ENCODE results near the gene GPR32.

The GPR32 gene

GRCh38 chr19:50784710-50785109 is 14.4 kb downstream of the GPR32 start:
- Mint-ChIP-seq H3K36me3 (ENCODE audit: low read depth) (no peaks in the 10 kb centered on the region), H3K27ac (no peak overlapping the region), H3K27me3 (ENCODE audit: low read depth) (peaks cover 9% of the 10 kb centered on the region), H3K4me1 (ENCODE audit: low read depth) (peaks cover 6% of the 10 kb centered on the region), H3K9me3 (no peaks in the 10 kb centered on the region), H3K4me3 (no peak overlapping the region)

GRCh38 chr19:50785329-50785728 is 15.1 kb downstream of the GPR32 start:
- peaks cover 3% of the 10 kb centered on the region for H3K27me3 Mint-ChIP-seq (ENCODE audit: low read depth)
- H3K4me1 Mint-ChIP-seq (ENCODE audit: low read depth): peaks cover 6% of the 10 kb centered on the region
- no peak overlapping the region for H3K4me3 Mint-ChIP-seq
- no peaks in the 10 kb centered on the region for H3K9me3 Mint-ChIP-seq
- H3K27ac Mint-ChIP-seq: no peak overlapping the region
- no peaks in the 10 kb centered on the region for H3K36me3 Mint-ChIP-seq (ENCODE audit: low read depth)

- H3K9me3 Mint-ChIP-seq: no peaks in the 10 kb centered on the region
- no peak within 1 kb of the TSS for H3K27ac Mint-ChIP-seq
- peaks cover 4% of the 10 kb centered on the region for H3K4me1 Mint-ChIP-seq (ENCODE audit: low read depth)
- H3K4me3 Mint-ChIP-seq: no peak within 1 kb of the TSS
- no peaks in the 10 kb centered on the region for H3K27me3 Mint-ChIP-seq (ENCODE audit: low read depth)
- no peaks in the 10 kb centered on the region for H3K36me3 Mint-ChIP-seq (ENCODE audit: low read depth)
Measured at GRCh38 chr19:50790396-50790795, 20.1 kb downstream of the GPR32 start, which contains the start of gene ACP4. TSS of gene ACP4 (plus strand) at chr19:50790415. CDS start at chr19:50790415, 0 bp downstream.

- H3K27ac Mint-ChIP-seq: no peak overlapping the region
- no peak overlapping the region for H3K4me3 Mint-ChIP-seq
- H3K27me3 Mint-ChIP-seq (ENCODE audit: low read depth): no peaks in the 10 kb centered on the region
- no peaks in the 10 kb centered on the region for H3K9me3 Mint-ChIP-seq
- no peaks in the 10 kb centered on the region for H3K36me3 Mint-ChIP-seq (ENCODE audit: low read depth)
- peaks cover 4% of the 10 kb centered on the region for H3K4me1 Mint-ChIP-seq (ENCODE audit: low read depth)
Measured at GRCh38 chr19:50790922-50791467, 20.7 kb downstream of the GPR32 start.

GRCh38 chr19:50791594-50792271 is 21.5 kb downstream of the GPR32 start:
- H3K9me3 Mint-ChIP-seq: no peaks in the 10 kb centered on the region
- H3K4me3 Mint-ChIP-seq: no peak overlapping the region
- no peaks in the 10 kb centered on the region for H3K27me3 Mint-ChIP-seq (ENCODE audit: low read depth)
- H3K27ac Mint-ChIP-seq: no peak overlapping the region
- peaks cover 4% of the 10 kb centered on the region for H3K4me1 Mint-ChIP-seq (ENCODE audit: low read depth)
- H3K36me3 Mint-ChIP-seq (ENCODE audit: low read depth): no peaks in the 10 kb centered on the region

GRCh38 chr19:50792272-50793250 is 22.3 kb downstream of the GPR32 start:
- Mint-ChIP-seq H3K4me3 (no peak overlapping the region), H3K36me3 (ENCODE audit: low read depth) (peaks cover 2% of the 10 kb centered on the region), H3K9me3 (no peaks in the 10 kb centered on the region), H3K27me3 (ENCODE audit: low read depth) (no peaks in the 10 kb centered on the region), H3K27ac (no peak overlapping the region), H3K4me1 (ENCODE audit: low read depth) (peaks cover 4% of the 10 kb centered on the region)

GRCh38 chr19:50793558-50794065 is 23.3 kb downstream of the GPR32 start:
- Mint-ChIP-seq H3K9me3 (no peaks in the 10 kb centered on the region), H3K27ac (peak overlapping the region; percentile 26), H3K27me3 (ENCODE audit: low read depth) (no peaks in the 10 kb centered on the region), H3K36me3 (ENCODE audit: low read depth) (peaks cover 5% of the 10 kb centered on the region), H3K4me3 (no peak overlapping the region), H3K4me1 (ENCODE audit: low read depth) (peaks cover 4% of the 10 kb centered on the region)

GRCh38 chr19:50794074-50794875 is 24.0 kb downstream of the GPR32 start:
- Mint-ChIP-seq H3K27ac (peak overlapping the region; percentile 57), H3K27me3 (ENCODE audit: low read depth) (no peaks in the 10 kb centered on the region), H3K9me3 (no peaks in the 10 kb centered on the region), H3K4me1 (ENCODE audit: low read depth) (peaks cover 4% of the 10 kb centered on the region), H3K4me3 (no peak overlapping the region), H3K36me3 (ENCODE audit: low read depth) (peaks cover 5% of the 10 kb centered on the region)

- no peaks in the 10 kb centered on the region for H3K27me3 Mint-ChIP-seq (ENCODE audit: low read depth)
- peaks cover 5% of the 10 kb centered on the region for H3K36me3 Mint-ChIP-seq (ENCODE audit: low read depth)
- no peak overlapping the region for H3K4me3 Mint-ChIP-seq
- no peaks in the 10 kb centered on the region for H3K9me3 Mint-ChIP-seq
- no peak overlapping the region for H3K27ac Mint-ChIP-seq
- peaks cover 6% of the 10 kb centered on the region for H3K4me1 Mint-ChIP-seq (ENCODE audit: low read depth)
Measured at GRCh38 chr19:50794876-50795663, 24.8 kb downstream of the GPR32 start.

- Mint-ChIP-seq H3K4me3 (no peak overlapping the region), H3K4me1 (ENCODE audit: low read depth) (peaks cover 7% of the 10 kb centered on the region), H3K36me3 (ENCODE audit: low read depth) (peaks cover 7% of the 10 kb centered on the region), H3K27me3 (ENCODE audit: low read depth) (no peaks in the 10 kb centered on the region), H3K27ac (no peak overlapping the region), H3K9me3 (no peaks in the 10 kb centered on the region)
Measured at GRCh38 chr19:50795664-50796073, 25.4 kb downstream of the GPR32 start.

- Mint-ChIP-seq H3K4me1 (ENCODE audit: low read depth) (peaks cover 7% of the 10 kb centered on the region), H3K27ac (no peak overlapping the region)
Measured at GRCh38 chr19:50796128-50796633, 25.9 kb downstream of the GPR32 start.

GRCh38 chr19:50796634-50797428 is 26.6 kb downstream of the GPR32 start:
- H3K4me1 Mint-ChIP-seq (ENCODE audit: low read depth): peaks cover 7% of the 10 kb centered on the region
- no peaks in the 10 kb centered on the region for H3K9me3 Mint-ChIP-seq
- H3K27me3 Mint-ChIP-seq (ENCODE audit: low read depth): no peaks in the 10 kb centered on the region
- H3K36me3 Mint-ChIP-seq (ENCODE audit: low read depth): peaks cover 13% of the 10 kb centered on the region
- no peak overlapping the region for H3K4me3 Mint-ChIP-seq
- H3K27ac Mint-ChIP-seq: no peak overlapping the region

More at GRCh38 chr19:50796128-50796633, 25.9 kb downstream of the GPR32 start:
- H3K4me3 Mint-ChIP-seq: no peak overlapping the region
- no peaks in the 10 kb centered on the region for H3K9me3 Mint-ChIP-seq
- H3K27me3 Mint-ChIP-seq (ENCODE audit: low read depth): no peaks in the 10 kb centered on the region
- H3K36me3 Mint-ChIP-seq (ENCODE audit: low read depth): peaks cover 12% of the 10 kb centered on the region

Data from T-helper 1 cell treated with Interleukin-12 subunit alpha and Interleukin-12 subunit beta and Interleukin-4 antibody, amounts not matched to agents 30 μg/mL and 1 μg/mL, for 36 hours (primary cell).